ENCODE data around the gene SUGCT. TPM values are rescaled to one million over a fixed set of nuclear protein-coding genes. Genes with fewer than 3 reads are reported as not detected.

The SUGCT gene
- total and polyA plus RNA-seq, 2 of the 8 experiments (the other 6 are each of a cell fraction or from before 2014, with no cell fraction given): 2.8 to 5.4 TPM

GRCh38 chr7:40393660-40394059, 258.9 kb downstream of the SUGCT start:
- FAIRE-seq (no peak), DNase-seq (ENCODE audit: low read depth in 1 of 2, low spot score in 2 of 2) (no peak)
- TF ChIP-seq SP4 (IDR thresholded peaks at IDR 0.05; ENCODE audit: low read length): no peak
- no peak for TF ChIP-seq CREB1 (IDR thresholded peaks at IDR 0.05)
- ChIA-PET CTCF (ENCODE audit: partially characterized antibody) (no interaction called here), POLR2A (ENCODE audit: partially characterized antibody) (no interaction called here)
- Histone ChIP-seq H4K8ac (ENCODE audit: extremely low read depth, insufficient read depth, low read length) (no peak overlapping the region), H2AK5ac (ENCODE audit: low read depth, low read length) (no peak overlapping the region), H2BK15ac (ENCODE audit: low read length) (no peak overlapping the region), H2BK12ac (ENCODE audit: low read depth, low read length) (no peak overlapping the region), H3K56ac (replicated peaks; ENCODE audit: insufficient read length, low read depth, low read length) (no peak overlapping the region), H3K23me2 (ENCODE audit: low read depth, low read length) (no peaks in the 10 kb centered on the region), H3K27ac (ENCODE audit: low read depth, low read length) (no peak overlapping the region), H2BK120ac (replicated peaks; ENCODE audit: low read depth, low read length) (no peak overlapping the region), H3K9me3 (ENCODE audit: insufficient read depth in 2 of 2, low read depth in 1 of 2, low read length in 1 of 2) (no peaks in the 10 kb centered on the region), H4K20me1 (replicated peaks in 1 of 2; ENCODE audit: control insufficient read depth in 1 of 2, insufficient read depth in 2 of 2, low read length in 2 of 2) (no peaks in the 10 kb centered on the region), H3K4ac (replicated peaks; ENCODE audit: insufficient read length, low read depth, low read length) (no peak overlapping the region), H2AFZ (ENCODE audit: low read length) (no peak overlapping the region), H4K5ac (ENCODE audit: insufficient read length, low read depth, low read length) (no peak overlapping the region), H3K79me2 (ENCODE audit: control insufficient read depth in 1 of 2, insufficient read depth in 2 of 2, low read length in 2 of 2) (no peaks in the 10 kb centered on the region), H3K27me3 (replicated peaks in 1 of 4; ENCODE audit: control insufficient read depth in 3 of 4, extremely low read depth in 1 of 4, insufficient read depth in 3 of 4, low read length in 3 of 4) (no peaks in the 10 kb centered on the region), H3K18ac (ENCODE audit: extremely low read depth, low read length) (no peak overlapping the region), H3K4me3 (ENCODE audit: extremely low read depth in 1 of 4, insufficient read depth in 2 of 4, low read depth in 3 of 4, low read length in 4 of 4) (no peak overlapping the region), H2BK5ac (ENCODE audit: low read depth, low read length) (no peak overlapping the region), H3K79me1 (ENCODE audit: low read depth, low read length) (no peaks in the 10 kb centered on the region), H3K4me2 (ENCODE audit: insufficient read depth in 1 of 2, low read depth in 2 of 2, low read length in 2 of 2) (no peak overlapping the region), H3K14ac (ENCODE audit: insufficient read length) (no peak overlapping the region), H4K91ac (replicated peaks; ENCODE audit: insufficient read length, low read length) (no peak overlapping the region), H3K9ac (replicated peaks in 1 of 4; ENCODE audit: extremely low read depth in 1 of 4, low read depth in 3 of 4, low read length in 3 of 4) (no peak overlapping the region), H3K36me3 (ENCODE audit: control insufficient read depth in 2 of 4, insufficient read depth in 4 of 4, low read length in 3 of 4) (no peaks in the 10 kb centered on the region), H3K23ac (ENCODE audit: insufficient read length) (no peak overlapping the region), H2BK20ac (ENCODE audit: low read length) (no peak overlapping the region), H3K4me1 (replicated peaks in 1 of 4; ENCODE audit: control insufficient read depth in 3 of 4, insufficient read depth in 4 of 4, low read length in 3 of 4) (no peaks in the 10 kb centered on the region)
- 92% methylated on average over 3 of the region's 3 CpGs; no CpG with 5 or more reads in 1 of the 2 experiments for WGBS, 2 experiments (ENCODE audit: extremely low coverage in 1 of 2, insufficient coverage in 1 of 2, insufficient read length in 1 of 2, insufficient replicate concordance in 2 of 2, low coverage in 1 of 2, low lambda C conversion rate in 2 of 2, missing lambda C conversion rate in 1 of 2)
